Activated CD4-positive, alpha-beta T cell treated with anti-CD3 and anti-CD28 coated beads, Interleukin-2, amount 10 ng/mL, durations not matched to agents 7 days and 5 days (primary cell): Measurements from ENCODE around the gene STRN4. TPM values are rescaled to one million over a fixed set of nuclear protein-coding genes. Genes with fewer than 3 reads are reported as not detected.

Experiments
- CTCF ChIA-PET: fragments of 350-600 bp; sonication (Branson Sonifier 250); formaldehyde crosslinking; loops from one replicate; lab custom pipeline; 2021; ENCODE audit warnings: antibody characterized with exemption; lab: Charles Lee
- POLR2A ChIA-PET: fragments of 350-600 bp; sonication (Branson Sonifier 250); formaldehyde crosslinking; loops from one replicate; lab custom pipeline; 2021; ENCODE audit warnings: antibody characterized with exemption; lab: Charles Lee
- DNase-seq: peaks from one replicate; pipeline ENCODE4 v3.0.0-alpha.2; 2020
- H3K27ac Mint-ChIP-seq: one replicate; pipeline ENCODE4 v1.8.0; 2021; ENCODE audit warnings: mild to moderate bottlenecking, moderate library complexity, mixed read lengths
- H3K27me3 Mint-ChIP-seq: one replicate; pipeline ENCODE4 v1.8.0; 2021; ENCODE audit warnings: mixed read lengths
- H3K36me3 Mint-ChIP-seq: one replicate; pipeline ENCODE4 v1.8.0; 2021; ENCODE audit warnings: low read depth, mixed read lengths
- H3K4me1 Mint-ChIP-seq: one replicate; pipeline ENCODE4 v1.8.0; 2021; ENCODE audit warnings: mixed read lengths
- H3K4me3 Mint-ChIP-seq: one replicate; pipeline ENCODE4 v1.8.0; 2021; ENCODE audit warnings: mild to moderate bottlenecking, moderate library complexity, mixed read lengths
- H3K9me3 Mint-ChIP-seq: one replicate; pipeline ENCODE4 v1.8.0; 2021; ENCODE audit warnings: mixed read lengths
- total RNA-seq, 2 experiments: library from RNA; stranded (reverse); gene quantifications; one replicate each; pipeline ENCODE4 v1.2.3, GENCODE V29; 2021

STRN4 gene
- total RNA-seq, 2 experiments from 2014 or later = 77.9 to 86.4 TPM

DNA sequence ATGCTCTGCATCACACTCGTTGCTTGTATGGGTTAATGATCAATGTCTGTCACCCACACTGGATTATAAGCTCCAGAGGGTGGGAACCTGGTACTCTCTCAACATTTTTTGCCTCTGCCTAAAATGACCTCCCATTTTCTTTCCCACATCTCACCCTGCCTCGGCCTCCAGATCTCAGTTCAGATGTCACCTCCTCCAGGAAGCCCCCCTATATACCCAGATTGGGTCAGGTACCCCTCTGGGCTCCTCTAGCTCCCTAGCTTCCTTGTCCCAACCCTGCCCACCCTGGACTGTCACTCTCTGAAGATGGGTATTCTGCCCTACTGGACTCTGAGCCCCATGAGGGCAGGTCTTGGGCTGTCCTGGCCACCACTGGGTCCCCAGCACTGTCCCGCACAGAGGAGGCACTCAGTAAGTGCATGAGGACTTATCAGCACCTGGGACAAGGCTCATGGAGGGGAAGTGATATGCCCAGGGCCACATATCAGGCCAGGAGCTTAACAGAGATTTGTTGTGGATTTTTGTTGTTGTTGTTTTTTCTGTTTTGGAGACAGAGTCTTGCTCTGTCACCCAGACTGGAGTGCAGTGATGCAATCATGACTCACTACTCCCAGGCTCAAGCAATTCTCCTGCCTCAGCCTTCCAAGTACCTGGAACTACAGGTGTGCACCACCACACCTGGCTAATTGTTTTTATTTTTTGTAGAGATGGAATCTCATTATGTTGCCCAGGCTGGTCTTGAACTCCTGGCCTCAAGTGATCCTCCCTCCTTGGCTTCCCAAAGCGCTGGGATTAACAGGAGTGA is 53.1 kb downstream of the STRN4 start:
- peaks cover 6% of the 10 kb centered on the region for H3K4me1 Mint-ChIP-seq
- CTCF ChIA-PET = interaction anchor here (1.6 to 2.4 kb wide), 2 partner anchors 20 to 23 kb away, joined by 4 to 6 read pairs; no protein-coding TSS in a partner anchor
- H3K27ac Mint-ChIP-seq = no peak overlapping the region
- no peaks in the 10 kb centered on the region for H3K9me3 Mint-ChIP-seq
- no peaks in the 10 kb centered on the region for H3K27me3 Mint-ChIP-seq
- POLR2A ChIA-PET = no interaction called here
- H3K4me3 Mint-ChIP-seq = no peak overlapping the region
- H3K36me3 Mint-ChIP-seq = peaks cover 78% of the 10 kb centered on the region
- no peak for DNase-seq

DNA sequence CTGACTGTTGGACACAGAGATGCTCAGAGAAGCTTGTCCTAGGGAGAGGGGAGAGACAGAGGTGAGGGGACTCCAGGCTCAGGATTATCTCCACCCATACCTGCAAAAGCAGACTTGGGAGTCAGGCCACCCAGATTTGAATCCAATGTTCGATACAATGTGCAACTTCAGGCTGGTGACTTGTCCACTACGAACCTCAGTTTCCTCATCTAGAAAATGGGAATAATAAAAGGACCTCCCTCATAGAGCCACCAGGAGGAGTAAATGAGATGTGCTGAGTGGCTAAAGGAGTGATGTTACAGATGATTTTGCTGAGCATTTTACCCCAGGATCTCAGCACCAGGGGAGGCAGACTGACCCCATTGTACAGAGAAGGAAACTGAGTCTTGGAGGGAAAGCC is 54.3 kb downstream of the STRN4 start:
- Mint-ChIP-seq H3K4me3 (no peak overlapping the region), H3K9me3 (no peaks in the 10 kb centered on the region), H3K27ac (no peak overlapping the region), H3K27me3 (no peaks in the 10 kb centered on the region), H3K4me1 (peaks cover 2% of the 10 kb centered on the region), H3K36me3 (peaks cover 73% of the 10 kb centered on the region)
- ChIA-PET POLR2A (no interaction called here), CTCF (interaction anchor here (2.1 to 2.4 kb wide), 2 partner anchors 12 to 19 kb away, joined by 6 to 8 read pairs; no protein-coding TSS in a partner anchor)
- no peak for DNase-seq

DNA sequence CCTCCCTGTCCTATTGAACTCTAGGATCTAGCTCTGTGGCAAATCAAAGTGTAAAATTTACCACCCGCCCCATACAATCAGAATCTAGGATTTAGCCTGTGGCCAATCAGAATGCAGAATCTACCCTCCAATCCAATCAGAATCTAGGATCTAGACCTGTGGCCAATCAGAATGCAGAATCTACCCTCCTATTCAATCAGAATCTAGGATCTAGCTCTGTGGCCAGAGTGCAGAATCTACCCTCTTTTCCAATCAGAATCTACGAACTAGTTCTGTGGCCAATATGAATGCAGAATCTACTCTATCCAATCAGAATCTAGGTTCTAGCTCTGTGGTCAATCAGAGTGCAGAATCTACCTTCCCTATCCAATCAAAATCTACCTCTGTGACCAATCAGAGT is 55.1 kb downstream of the STRN4 start:
- POLR2A ChIA-PET = no interaction called here
- H3K4me1 Mint-ChIP-seq = no peaks in the 10 kb centered on the region
- no peaks in the 10 kb centered on the region for H3K9me3 Mint-ChIP-seq
- H3K36me3 Mint-ChIP-seq = peaks cover 66% of the 10 kb centered on the region
- H3K27me3 Mint-ChIP-seq = no peaks in the 10 kb centered on the region
- H3K27ac Mint-ChIP-seq = no peak overlapping the region
- CTCF ChIA-PET = interaction anchor here (1.0 to 2.4 kb wide), 3 partner anchors 12 to 20 kb away, joined by 3 to 8 read pairs (median 6); no protein-coding TSS in a partner anchor
- no peak for DNase-seq
- no peak overlapping the region for H3K4me3 Mint-ChIP-seq

DNA sequence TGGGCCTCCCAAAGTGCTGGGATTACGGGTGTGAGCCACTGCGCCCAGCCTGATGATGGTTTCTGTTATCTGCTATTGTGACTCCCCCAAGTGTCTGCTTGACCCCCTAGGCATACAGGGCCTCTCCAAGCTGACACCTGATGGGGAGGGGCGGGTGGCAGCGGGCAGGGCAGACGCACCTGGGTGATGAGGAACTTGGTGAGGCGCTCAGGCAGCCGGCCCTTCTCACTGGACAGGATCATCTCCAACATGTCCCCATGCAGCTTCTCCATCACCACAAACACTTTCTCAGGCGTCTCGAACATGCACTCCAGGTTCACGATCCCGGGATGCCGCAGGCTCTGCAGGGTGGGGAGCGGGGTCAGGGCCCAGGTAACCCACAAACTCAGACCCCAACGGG is 56.9 kb downstream of the STRN4 start:
- no peak overlapping the region for H3K4me3 Mint-ChIP-seq
- no peak overlapping the region for H3K27ac Mint-ChIP-seq
- ChIA-PET CTCF (interaction anchor here (0.9 to 1.9 kb wide), 4 partner anchors 10 to 95 kb away, joined by 3 to 5 read pairs (median 4); no protein-coding TSS in a partner anchor), POLR2A (no interaction called here)
- no peaks in the 10 kb centered on the region for H3K27me3 Mint-ChIP-seq
- no peaks in the 10 kb centered on the region for H3K4me1 Mint-ChIP-seq
- H3K9me3 Mint-ChIP-seq = no peaks in the 10 kb centered on the region
- peaks cover 65% of the 10 kb centered on the region for H3K36me3 Mint-ChIP-seq
- no peak for DNase-seq

DNA sequence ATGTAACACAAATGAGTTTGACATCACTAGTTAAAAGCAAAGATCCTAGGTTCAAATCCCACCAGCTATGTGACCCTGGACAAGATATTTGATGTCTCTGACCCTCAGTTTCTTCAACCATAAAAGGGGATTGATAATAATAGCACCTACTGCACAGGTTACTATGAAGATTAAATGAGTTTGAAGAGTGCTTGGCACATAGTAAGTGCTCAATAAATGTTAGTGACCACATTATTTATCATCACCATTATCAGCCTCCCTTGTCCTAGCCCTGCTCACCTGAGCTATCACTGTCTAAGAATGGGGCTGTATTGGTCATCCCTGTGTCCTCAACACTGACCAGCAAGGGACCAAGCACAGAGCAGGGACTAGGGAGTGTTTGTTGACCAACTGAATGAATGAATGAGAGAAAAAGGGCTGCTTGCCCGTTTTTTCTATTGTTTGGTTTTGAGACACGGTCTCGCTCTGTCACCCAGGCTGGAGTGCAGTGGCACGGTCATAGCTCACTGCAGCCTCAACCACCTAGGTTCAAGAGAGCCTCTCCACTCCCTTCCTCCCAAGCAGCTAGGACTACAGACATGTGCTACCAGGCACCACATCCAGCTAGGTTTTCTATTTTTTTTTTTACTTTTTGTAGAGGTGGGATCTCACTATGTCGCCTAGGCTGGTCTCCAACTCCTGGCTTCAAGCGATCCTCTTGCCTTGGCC is 58.7 kb downstream of the STRN4 start:
- no peak for DNase-seq
- H3K4me3 Mint-ChIP-seq = no peak overlapping the region
- no peaks in the 10 kb centered on the region for H3K4me1 Mint-ChIP-seq
- ChIA-PET POLR2A (no interaction called here), CTCF (interaction anchor here (0.6 to 1.9 kb wide), 2 partner anchors 10 to 603 kb away, joined by 5 read pairs; no protein-coding TSS in a partner anchor)
- H3K27ac Mint-ChIP-seq = no peak overlapping the region
- no peaks in the 10 kb centered on the region for H3K9me3 Mint-ChIP-seq
- H3K27me3 Mint-ChIP-seq = no peaks in the 10 kb centered on the region
- H3K36me3 Mint-ChIP-seq = peaks cover 58% of the 10 kb centered on the region

DNA sequence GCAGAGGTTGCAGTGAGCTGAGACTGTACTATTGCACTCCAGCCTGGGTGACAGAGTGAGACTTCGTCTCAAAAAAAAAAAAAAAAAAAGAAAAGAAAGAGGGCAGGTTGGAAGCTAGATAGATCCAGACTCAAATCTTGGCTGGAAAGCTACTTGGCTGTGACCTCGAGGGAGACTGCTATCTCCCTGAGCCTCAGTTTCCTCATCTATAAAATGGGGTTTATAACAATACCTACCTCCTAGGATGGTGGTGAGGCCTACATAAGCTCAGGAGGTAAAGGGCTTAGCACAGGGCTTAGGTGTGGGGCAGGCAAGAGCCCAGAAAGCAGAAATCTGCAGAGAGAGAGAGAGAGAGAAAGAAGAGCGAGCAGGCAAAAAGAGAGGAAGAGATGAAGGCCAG is 61.1 kb downstream of the STRN4 start:
- Mint-ChIP-seq H3K36me3 (peaks cover 43% of the 10 kb centered on the region), H3K27me3 (no peaks in the 10 kb centered on the region), H3K9me3 (no peaks in the 10 kb centered on the region), H3K4me3 (no peak overlapping the region), H3K27ac (no peak overlapping the region), H3K4me1 (no peaks in the 10 kb centered on the region)
- CTCF ChIA-PET = interaction anchor here (0.7 to 1.9 kb wide), 6 partner anchors 12 to 155 kb away, joined by 3 to 5 read pairs (median 4); partner anchors contain the start of gene DACT3
- no peak for DNase-seq
- POLR2A ChIA-PET = no interaction called here

DNA sequence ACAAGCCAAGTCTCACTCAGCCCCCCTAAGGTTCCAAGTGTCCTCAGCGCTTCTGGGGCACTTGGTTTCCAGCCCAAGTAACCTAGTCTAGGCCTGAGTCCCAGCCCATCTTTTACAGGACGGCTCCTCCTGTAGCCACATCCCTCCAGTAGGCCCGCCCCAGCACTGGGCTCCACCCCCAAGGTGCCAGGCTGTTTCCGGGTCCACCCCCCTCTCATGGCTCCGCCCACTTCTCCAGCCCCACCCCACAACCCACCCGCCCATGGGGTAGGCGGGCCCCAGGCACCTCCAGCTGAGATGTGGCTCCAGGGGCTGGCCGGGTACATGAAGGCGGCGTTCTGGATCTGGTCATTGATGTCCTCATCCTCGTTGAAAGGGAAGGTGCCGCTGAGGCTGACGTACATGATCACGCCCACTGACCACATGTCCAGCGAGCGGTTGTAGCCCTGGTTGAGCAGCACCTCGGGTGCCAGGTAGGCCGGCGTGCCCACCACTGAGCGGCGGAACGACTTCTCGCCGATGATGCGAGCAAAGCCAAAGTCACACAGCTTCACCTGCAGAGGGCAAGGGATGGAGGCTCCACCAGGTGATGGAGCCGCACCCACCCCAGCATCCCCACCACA is 68.0 kb downstream of the STRN4 start:
- Mint-ChIP-seq H3K27ac (no peak overlapping the region), H3K27me3 (no peaks in the 10 kb centered on the region), H3K36me3 (peaks cover 70% of the 10 kb centered on the region), H3K4me1 (peaks cover 22% of the 10 kb centered on the region), H3K4me3 (no peak overlapping the region), H3K9me3 (no peaks in the 10 kb centered on the region)
- DNase-seq = peak; percentile 71
- ChIA-PET CTCF (interaction anchor here (2.3 kb wide), 1 partner anchor 10 kb away, joined by 5 read pairs; no protein-coding TSS in a partner anchor), POLR2A (no interaction called here)

DNA sequence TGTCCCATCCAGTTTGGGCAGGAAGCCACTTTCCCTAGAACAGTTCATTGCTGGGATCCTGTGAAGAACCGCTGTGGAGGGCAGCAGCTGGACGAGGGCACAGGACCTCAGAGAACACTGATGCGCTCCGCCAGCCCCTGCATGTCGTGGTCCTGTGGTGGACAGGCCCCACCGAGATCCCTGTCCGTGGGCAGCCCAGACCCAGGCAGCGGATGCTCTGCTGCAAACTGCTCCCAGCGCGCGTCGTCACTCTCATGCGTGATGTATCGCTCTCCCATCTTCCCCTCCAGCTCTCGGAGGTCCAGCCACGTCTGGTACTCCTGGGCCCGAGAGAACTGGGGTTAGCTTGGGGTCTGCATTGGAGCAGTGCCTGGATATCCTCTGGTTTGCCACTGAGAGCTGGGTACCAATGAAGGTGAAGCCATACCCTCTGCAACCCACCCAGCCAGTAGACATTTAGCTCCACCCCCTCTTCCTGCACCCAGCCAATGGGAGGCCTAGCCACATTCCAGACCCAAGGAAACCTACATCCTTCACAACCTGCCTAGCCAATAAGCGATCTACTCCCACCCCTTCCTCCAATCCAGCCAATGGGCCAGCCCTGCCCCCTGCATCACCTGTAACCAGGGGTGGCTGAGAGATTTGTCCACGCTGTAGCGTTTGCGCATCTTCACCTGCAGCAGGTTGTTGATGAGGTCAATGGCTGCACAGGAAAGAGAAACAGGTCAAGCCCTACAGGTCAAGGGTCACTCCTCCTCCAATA is 71.7 kb downstream of the STRN4 start:
- DNase-seq = no peak
- Mint-ChIP-seq H3K27ac (no peak overlapping the region), H3K9me3 (peaks cover 4% of the 10 kb centered on the region), H3K4me3 (no peak overlapping the region), H3K4me1 (peaks cover 19% of the 10 kb centered on the region), H3K27me3 (no peaks in the 10 kb centered on the region), H3K36me3 (peaks cover 67% of the 10 kb centered on the region)
- CTCF ChIA-PET = interaction anchor here (0.6 to 4.2 kb wide), 6 partner anchors 13 to 60 kb away, joined by 3 to 21 read pairs (median 3); partner anchors contain the start of gene DACT3
- POLR2A ChIA-PET = interaction anchor here (0.5 kb wide), 1 partner anchor 1029 kb away, joined by 3 read pairs; no protein-coding TSS in a partner anchor

DNA sequence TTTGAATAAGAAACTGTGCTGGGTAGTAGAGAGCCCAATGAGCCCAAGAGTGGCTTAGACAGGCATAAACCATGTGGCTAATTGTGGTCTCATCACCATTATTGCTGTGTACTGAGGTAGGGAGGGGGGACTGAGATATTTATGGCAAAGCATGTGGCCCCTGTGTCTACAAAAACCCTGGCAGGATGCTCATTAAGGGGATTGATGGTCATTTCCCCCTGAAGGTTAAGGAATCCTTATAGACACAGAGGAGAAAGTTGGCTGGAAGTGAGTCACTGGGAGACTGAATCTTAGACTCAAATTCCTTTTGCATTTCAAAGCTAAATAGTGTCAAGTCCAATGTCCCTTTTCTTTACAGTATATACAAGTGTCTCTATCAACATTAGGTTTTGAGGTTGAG is 75.4 kb downstream of the STRN4 start:
- ChIA-PET POLR2A (no interaction called here), CTCF (interaction anchor here (0.6 to 4.2 kb wide), 2 partner anchors 9 to 309 kb away, joined by 3 to 21 read pairs; partner anchors contain the start of gene DACT3)
- Mint-ChIP-seq H3K9me3 (peaks cover 4% of the 10 kb centered on the region), H3K36me3 (peaks cover 38% of the 10 kb centered on the region), H3K4me3 (no peak overlapping the region), H3K4me1 (no peaks in the 10 kb centered on the region), H3K27ac (no peak overlapping the region), H3K27me3 (no peaks in the 10 kb centered on the region)
- DNase-seq = no peak
